ENCODE results near the gene COMMD9. TPM values are rescaled to one million over a fixed set of nuclear protein-coding genes. Genes with fewer than 3 reads are reported as not detected.

COMMD9 gene
- total and polyA plus RNA-seq, 2 experiments from 2014 or later, result 22.4 to 44.1 TPM

GRCh38 chr11:36240801-36241200 lies 48.4 kb downstream of the COMMD9 start (continued):
- TF ChIP-seq ETS1 (IDR thresholded peaks at IDR 0.05) (no peak), JUNB (IDR thresholded peaks at IDR 0.05; ENCODE audit: unreplicated experiment) (no peak), NANOG (IDR thresholded peaks at IDR 0.05; ENCODE audit: borderline replicate concordance) (no peak), CTCF (conservative IDR thresholded peaks at IDR 0.05; ENCODE audit: low read depth in 2 of 2) (no peak), ZNF331 (CRISPR knock-in tag; IDR thresholded peaks at IDR 0.05; ENCODE audit: low read depth) (no peak), CREB1 (CRISPR knock-in tag; IDR thresholded peaks at IDR 0.05; ENCODE audit: low read depth) (no peak), ZNF114 (CRISPR knock-in tag; IDR thresholded peaks at IDR 0.05) (no peak)

- Histone ChIP-seq H3K4me2 (no peak overlapping the region), H2AFZ (no peak overlapping the region), H3K27ac (ENCODE audit: low read depth) (no peak overlapping the region), H3K4me1 (ENCODE audit: insufficient read depth) (no peaks in the 10 kb centered on the region), H3K79me2 (replicated peaks; ENCODE audit: insufficient read depth) (no peaks in the 10 kb centered on the region), H4K20me1 (replicated peaks; ENCODE audit: insufficient read depth) (no peaks in the 10 kb centered on the region), H3F3A (replicated peaks; ENCODE audit: low read depth) (no peaks in the 10 kb centered on the region), H3K4me3 (no peak overlapping the region), H3K27me3 (ENCODE audit: insufficient read depth) (no peaks in the 10 kb centered on the region), H3K9me2 (ENCODE audit: insufficient read depth) (peaks cover 13% of the 10 kb centered on the region; the same call in 1 of the 2 replicates), H3K36me3 (ENCODE audit: insufficient read depth) (no peaks in the 10 kb centered on the region)
- no peaks in the 10 kb centered on the region for H3K27me3 Mint-ChIP-seq (ENCODE audit: insufficient read depth, low read depth, poor library complexity)
- H3K9me3 Mint-ChIP-seq, result no peaks in the 10 kb centered on the region
- no peak for DNase-seq (ENCODE audit: low spot score)
- no peak overlapping the region for H3K27ac Mint-ChIP-seq
- H3K36me3 Mint-ChIP-seq (ENCODE audit: low read depth), result peaks cover 13% of the 10 kb centered on the region; the same call in 1 of the 3 replicates
- no peak for ATAC-seq
- H3K4me3 Mint-ChIP-seq, result no peak overlapping the region
- no peaks in the 10 kb centered on the region for H3K4me1 Mint-ChIP-seq
- TF ChIP-seq STAT1 (IDR thresholded peaks at IDR 0.05; ENCODE audit: unreplicated experiment) (no peak), CTCF (conservative IDR thresholded peaks at IDR 0.05; ENCODE audit: low read depth in 2 of 2) (no peak), REST (IDR thresholded peaks at IDR 0.05; ENCODE audit: unreplicated experiment) (no peak), ZNF462 (CRISPR knock-in tag; IDR thresholded peaks at IDR 0.05) (no peak), ZNF331 (CRISPR knock-in tag; IDR thresholded peaks at IDR 0.05; ENCODE audit: low read depth) (no peak)
Observed at GRCh38 chr11:36240173-36240572, 49.1 kb downstream of the COMMD9 start.

Data from GM23338 (cell line).